NCI-H2196 treated with DMSO at 0.1 percent for 48 hours (cell line): Measurements from ENCODE around the gene PPA2.

Experiments
- DNase-seq: peaks from one replicate; lab custom pipeline; 2025; ENCODE audit not compliant: unreplicated experiment; lab: John Stamatoyannopoulos, UW

Gene PPA2

DNA sequence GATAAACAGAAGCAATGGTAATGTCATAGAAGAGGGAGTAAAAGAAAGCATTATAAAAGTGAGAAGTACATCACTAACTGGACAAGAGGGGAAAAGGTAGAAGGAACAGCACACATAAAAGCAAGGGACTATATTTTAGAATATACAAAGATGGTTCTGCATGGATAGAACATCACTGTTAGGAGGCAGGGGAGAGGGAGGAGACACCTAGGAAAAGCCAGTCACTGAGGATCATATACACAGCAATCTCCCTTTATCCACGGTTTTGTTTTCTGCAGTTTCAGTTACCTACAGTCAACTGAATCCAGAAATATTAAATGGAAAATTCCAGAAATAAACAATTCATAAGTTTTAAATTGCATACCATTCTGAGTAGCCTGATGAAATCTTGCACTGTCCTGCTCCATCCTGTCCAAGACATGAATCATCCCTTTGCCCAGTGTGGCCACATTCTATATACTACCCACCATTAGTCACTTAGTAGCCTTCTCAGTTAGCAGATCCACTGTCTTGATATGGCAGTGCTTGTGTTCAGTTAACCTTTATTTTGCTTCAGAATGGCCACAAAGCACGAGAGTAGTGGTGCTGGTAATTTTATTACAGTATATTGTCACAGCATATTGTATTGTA, 74.2 kb downstream of the PPA2 start:
- no peak for DNase-seq

DNA sequence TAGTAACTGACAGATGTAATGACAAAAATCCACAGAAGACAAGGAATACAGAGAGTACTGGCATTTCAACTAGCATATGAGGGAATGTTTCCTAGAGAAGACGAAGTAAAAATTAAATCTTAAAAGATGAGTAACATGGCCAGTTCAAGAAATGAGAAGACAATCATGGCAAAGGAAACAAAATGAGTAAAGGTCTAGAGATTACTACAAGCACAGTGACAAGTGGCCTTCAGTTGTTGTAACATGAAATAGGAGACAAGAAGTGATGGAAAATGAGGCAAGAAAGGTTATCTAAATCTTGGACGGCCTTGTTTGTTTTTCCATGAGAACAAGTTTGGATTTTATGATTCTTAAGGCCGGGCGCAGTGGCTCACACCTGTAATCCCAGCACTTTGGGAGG, 81.0 kb downstream of the PPA2 start:
- DNase-seq: no peak

DNA sequence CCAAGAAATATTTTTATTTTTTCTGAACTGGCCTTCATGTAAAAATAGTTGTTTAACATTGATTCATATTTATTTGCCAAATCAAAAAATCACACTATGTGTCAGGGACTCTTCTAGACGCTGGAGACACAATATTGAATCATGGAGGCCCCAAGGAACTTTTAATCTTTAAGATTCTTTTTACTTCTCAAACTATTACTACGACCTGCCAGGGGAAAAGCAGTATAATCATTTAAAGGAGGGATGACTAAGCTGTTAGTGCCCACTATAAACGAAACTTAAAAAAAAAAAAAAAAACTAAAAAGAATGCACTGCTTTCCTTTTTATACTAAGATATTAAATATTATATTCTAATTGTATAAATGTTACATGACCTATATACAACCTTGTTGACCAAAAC, 84.7 kb downstream of the PPA2 start:
- DNase-seq: no peak

DNA sequence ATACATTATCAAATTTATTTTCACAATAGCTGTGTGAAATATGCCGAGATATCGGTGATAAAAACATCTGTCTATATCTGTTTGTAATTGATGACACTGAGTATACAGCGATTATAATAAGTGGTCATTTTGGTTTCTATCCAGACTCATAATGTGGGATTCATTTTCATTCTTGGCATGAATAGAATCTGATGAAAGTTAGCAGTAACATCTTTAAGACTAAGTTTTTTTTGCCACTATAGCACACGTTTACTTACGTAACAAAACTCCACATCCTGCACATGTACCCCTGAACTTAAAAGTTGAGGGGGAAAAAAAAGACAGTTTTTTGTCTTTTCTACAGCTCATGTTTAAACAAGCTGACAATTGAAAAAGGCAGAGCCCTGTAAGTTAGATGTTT, 86.4 kb downstream of the PPA2 start:
- DNase-seq: no peak

DNA sequence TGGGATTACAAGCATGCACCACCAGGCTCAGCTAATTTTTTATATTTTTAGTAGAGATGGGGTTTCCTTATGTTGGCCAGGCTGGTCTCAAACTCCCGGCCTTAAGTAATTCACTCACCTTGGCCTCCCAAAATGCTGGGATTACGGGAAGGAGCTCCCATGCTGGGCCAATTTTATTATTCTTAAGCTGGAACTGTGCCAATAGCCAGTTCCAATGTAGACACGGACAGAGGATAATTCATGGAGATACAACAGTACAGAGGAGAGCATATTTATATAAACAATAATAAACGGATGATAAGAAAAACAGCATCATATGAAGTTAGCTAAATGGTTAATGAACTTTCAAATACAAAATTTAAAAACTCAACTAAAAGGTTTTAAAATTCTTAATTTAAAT, 87.8 kb downstream of the PPA2 start:
- no peak for DNase-seq

DNA sequence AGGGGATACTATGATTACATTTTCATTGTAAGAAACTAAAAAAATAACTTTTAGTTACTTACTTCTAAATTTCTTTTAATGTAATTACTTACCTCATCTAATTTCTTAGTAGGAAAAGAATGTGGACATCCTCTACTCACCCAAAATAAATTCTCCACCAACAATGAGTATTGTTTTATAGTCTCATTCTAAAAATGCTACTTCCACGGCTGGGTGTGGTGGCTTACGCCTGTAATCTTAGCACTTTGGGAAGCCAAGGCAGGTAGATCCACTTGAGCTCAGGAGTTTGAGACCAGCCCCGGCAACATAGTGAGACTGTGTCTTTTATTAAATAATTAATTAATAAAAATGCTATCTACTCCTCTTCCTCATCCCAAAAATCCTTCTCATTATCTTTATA, 99.8 kb downstream of the PPA2 start:
- no peak for DNase-seq

DNA sequence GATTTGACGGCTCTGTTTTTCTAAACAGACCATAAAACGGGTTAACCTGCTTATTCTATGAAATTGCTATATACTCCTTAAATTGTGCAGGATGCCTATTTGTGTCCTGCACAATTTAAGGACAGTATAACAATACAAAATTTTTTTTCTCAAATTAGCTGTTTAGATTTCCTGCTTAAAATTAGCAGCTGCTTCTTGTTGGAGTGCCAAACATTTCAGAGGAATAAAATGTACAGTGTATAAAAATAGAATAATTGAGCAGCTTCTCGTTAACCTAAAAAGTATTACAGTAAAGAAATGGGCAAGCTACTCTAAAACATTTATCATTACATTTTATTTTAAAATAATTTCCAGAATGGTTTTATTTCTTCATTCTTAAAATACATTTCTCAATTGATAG, 100.5 kb downstream of the PPA2 start:
- no peak for DNase-seq

DNA sequence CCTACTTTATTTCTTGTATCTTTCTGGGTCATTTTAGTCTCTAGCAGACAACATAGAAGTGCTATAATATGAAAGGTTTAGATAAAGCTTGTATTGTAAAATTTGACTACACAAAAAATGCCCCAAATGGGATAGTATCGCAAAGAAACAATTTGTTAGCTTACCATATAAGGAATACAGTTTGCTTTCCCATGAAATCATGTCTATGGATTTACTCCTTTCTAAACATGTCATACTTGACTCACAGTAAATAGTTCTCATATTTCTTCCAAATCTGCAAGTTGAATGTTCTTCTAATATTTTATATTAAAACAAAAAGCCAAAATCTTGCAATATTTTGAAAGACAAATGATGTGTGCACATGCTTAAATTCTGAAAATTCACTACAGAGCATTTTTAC, 103.9 kb downstream of the PPA2 start:
- DNase-seq: no peak

DNA sequence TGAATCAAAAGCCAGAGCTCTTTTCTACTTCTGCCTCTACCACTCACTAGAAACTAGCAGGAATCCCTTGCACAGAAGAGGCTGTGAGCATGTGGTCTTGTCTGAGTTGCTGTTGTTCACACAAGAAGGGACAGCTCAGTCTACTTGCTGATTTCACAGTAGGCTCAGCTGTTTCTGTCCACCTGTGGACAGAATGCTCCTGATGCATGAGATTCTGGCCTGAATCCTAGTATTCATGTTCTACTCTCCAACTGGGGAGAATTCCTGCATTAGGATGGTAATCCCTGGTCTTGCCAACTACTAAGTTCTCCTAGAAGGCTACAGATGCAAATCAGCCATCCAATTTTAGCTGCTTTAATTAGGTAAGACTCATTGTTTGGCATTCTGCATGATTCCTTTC, 112.8 kb downstream of the PPA2 start:
- DNase-seq: no peak

DNA sequence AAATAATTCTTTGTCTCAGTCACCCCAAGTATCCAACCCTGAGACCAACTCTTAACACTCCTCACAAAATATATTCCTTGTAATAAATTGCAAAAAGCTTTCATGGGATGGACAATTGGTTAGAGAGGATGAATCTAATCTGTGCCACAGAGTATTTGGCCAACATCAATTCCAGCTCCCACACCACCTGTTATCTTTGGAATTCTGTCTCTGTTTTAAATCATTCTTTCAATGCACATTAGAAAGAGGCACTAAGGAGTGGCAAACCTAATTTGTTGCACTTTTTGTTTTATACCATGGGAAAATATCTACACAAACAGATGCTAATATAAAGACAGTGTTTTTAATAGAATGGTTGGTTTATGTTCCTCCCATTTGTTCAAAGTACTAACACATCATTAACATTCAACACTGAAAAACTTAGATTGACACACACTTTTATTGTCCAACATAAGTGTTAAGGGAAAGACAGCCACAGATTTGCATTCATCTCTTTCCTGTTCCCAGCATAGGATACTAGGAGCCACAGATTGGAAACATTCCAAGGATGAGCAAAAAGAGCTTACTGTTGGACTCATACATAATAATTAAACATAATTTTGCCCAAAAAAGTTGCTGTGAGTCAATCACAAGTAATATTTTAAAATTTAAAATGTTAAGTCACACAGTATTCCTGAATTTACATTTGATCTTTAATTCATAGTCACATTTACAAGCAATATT, 116.4 kb downstream of the PPA2 start:
- DNase-seq: no peak

DNA sequence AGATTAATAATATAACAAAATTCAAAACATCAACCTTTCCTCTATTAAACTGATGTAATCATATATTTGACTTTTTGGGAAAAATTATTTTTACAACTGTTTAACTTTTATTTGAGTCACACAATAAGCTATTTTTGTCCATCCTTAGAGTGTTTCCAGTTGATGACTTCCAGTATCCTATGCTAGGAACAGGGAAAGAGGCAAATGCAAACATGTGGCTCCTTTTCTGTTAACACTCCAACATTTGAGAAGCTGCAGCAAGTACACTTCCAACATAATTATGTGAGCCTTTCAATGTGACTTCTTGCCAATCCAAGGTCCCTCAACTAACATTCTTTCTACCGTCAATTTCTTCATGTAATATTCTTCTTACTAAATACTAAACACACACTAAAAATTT, 117.7 kb downstream of the PPA2 start:
- DNase-seq: no peak

DNA sequence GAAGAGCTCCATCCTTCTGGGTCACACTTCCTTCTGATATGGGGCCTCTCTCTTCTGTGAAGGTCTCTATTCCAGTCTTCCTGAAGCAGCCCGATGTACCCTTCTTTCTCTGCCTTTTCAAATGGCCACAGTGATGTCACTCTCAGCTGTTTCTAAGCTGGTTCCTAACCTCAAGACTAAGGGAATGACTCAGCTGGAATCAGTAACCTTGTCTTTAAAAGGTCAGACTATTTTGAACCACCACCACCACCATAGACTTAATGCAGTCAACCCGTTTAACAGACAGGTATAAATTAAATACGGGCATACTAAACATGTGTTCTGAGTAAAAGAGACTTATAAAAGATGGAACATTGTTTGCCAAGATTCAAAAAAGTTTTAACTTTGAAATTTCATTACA, 121.0 kb downstream of the PPA2 start:
- no peak for DNase-seq

DNA sequence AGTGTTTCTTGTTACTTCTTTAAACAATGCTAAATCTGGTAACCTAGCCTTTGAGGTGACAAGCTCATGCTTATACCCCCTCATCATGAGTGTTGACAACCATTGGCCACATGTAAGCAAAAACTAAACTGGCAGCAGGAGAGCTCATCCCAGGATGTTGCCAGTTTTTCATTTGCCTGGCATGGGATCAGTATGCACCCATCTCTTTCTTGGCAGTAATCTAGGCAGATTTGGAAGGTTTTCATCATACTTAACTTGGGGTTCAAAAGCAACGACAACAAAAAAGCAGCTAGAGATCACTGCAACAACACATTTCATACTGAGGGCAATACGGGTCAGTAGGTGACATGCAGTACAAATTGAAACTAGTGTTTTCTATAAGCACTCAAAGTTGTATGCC, 122.0 kb downstream of the PPA2 start:
- no peak for DNase-seq

DNA sequence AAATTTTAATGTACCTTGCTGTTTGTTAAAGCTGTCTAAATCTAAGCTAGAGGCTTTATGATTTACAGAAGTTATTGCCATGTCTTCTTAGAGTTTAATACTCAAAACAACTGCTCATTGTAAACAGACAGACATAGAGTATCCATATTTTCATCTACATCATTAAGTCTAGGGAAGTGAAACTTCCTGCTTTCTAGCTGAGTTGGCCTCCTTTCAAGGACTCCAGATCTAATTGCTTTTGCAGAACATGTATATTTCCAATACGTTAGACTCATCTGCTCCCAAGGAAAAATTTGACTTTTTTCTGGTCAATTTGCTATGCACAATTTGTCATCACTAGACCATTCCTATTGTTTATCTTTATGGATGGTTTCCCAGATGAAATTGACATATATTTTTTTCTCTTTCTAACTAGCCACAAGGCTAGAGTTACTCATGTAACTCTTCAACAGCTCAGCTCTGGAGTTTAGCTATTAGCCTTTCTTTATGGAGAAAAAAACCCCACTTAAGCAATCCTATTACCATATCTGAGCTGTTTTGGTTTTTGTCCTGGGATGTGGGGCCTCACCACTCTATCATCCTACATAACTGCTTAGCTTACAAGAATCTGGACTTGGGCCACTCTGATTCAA, 122.9 kb downstream of the PPA2 start:
- DNase-seq: no peak

DNA sequence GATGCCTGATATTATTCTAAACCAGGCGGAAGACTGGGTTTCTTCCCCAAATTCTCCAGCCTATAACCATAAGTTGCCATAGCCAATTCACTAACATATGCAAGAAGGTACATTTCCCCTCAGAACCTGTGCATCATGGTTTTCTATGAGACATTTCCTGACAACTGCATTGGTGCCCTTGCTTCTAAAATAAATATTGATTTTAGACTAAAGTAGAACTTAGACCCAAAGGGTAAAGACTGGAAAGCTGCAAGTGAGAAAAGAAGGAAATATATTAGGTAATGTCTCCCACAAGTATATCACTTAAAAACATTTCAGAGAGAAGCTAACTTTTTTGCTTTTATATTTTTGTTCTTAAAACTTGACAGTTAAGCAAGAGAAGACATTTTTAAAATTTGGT, 125.1 kb downstream of the PPA2 start:
- no peak for DNase-seq

DNA sequence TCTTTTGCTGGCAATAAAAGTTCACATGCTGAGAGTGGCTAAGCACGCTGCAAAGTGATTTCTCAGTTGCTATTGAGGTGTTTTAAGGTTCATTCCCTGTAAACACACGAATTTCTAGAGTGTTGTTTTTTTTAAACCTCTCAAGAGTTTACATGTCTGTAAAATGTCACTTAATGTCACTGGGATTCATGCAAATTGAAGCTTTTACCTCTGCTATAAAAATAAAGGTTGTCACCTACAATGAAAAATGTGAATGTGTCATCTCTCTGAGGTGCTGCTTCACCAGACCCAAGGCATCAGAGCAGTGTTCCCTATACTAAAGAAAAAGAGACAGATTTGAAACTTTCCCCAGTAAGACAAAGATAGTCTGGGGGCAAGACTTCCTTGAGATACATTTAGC, 127.0 kb downstream of the PPA2 start:
- no peak for DNase-seq

DNA sequence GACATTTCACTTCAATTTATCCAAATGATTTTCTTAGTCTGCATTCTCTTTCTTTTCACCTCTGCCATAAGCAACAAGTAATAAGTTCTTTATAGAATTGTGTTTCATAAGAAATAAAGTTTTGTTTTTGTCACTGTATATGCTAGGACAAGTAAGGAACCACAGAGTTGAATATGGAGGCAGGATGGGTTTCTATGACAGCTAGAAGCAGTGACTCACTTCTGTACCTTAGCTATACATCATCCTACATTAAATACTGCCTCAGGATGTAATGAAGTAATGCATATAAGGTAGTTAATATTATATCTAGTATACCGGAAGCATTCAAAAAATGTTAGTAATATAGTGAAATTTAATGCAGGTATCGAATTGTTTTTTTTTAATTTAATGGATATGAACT, 128.0 kb downstream of the PPA2 start:
- DNase-seq: no peak

DNA sequence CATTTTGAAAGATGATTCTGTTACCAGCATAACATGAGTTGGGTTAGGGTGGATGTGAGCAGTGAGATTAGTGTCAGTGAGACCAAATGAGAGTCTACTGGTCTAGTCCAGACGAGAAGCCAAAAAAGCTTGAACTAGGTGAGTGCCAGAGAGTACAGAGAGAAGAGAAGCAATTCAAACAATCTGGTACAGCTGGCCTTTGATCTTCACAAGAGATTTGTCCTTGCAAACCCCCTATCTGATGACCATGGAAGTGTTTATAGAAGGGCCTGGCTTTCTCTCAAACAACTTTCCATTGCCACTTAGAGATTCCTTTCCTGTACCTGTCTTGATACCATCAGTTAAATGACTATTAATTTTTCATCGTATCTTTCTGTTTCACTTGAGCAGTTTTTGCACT, 128.5 kb downstream of the PPA2 start:
- no peak for DNase-seq

DNA sequence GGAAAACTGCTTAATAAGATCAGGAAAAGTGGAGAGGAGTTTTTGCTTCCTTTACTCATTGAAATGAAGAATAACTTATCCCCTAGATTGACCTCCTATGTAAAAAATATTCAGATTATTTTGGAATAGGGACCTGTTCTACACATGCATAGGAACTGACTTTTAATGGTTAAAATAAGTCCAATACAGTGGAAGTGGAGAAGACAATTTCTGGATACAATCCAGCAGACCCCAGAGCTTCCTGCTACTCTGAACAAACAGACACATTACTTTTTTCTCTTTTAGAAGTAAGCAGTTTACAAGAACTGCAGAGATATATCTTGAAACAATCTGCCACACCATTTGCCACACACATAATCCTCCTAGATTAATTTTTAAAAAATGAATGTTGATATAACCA, 129.7 kb downstream of the PPA2 start:
- DNase-seq: no peak

DNA sequence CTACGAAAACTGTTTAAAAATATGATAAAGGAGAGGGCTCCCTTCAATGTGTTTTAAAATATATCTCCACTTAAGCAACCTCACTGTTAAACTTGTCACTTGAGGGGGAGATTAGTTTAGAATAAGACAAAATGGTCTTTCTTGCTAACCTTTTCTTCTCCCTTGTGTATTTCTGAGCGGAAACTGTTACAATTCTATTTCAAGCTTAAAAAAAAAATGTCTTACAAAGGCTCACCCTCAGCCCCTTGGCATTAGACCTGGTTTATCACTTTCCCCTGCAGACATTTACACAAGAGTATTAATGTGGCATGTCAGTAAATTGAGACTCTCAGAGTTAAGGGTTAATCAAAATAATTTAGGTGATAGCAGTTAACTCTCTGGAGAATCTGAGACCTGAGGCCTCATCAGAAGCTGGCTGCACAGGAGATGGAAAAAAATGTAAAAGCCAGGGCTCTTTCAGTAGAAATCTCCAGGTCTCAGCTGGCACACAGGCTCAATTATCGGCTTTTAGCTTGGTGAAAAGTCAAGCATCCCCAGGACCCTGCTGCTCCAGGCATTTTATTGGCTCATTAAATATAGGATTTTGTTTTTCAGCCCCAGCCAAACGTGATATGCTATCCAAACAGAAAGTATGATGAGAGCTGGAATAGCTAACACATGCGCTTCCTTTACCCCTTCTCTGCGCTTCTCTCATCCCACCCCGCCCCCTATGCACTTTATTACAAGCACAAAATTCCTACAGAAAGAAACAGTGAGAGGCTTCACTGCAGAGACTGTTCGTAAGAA, 130.5 kb downstream of the PPA2 start:
- DNase-seq: no peak

DNA sequence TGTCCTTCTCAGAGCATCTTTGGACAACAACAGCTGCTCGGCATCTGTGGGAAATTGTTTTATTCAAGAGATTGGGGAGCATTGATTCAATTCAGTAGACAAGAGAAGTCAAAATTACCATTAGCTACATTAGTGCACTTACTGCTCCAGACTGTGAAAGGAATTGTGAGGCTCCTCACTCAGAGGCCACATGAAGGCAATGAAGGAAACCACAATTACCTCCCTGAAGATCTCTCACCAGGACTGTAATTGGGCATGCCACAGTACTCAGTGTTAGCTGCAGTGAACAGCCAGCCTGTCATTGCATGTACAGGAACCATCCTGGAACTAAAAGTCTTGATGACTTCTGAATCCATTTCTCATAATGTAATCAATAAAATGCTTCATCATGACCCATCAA, 144.8 kb downstream of the PPA2 start:
- no peak for DNase-seq

DNA sequence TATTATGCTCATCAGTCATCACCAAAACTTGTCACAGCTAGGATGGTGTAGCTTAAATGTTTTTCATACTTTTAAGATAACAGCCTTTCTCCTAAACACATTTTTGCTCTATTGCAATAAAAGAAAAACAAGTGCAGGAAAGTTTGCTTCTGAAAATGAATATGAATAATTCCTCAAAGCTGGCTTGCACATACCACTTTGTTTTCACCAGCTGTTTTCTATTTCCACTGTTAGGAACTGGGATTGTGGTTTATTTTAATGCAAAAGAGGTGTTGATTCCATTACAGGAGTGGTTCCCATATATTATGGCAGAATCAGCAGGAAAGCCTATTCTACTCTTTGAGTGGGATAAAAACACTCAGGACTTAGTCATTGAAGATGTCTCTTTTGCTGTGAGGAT, 145.9 kb downstream of the PPA2 start:
- no peak for DNase-seq
